HG03139 (cell line): ENCODE data around the gene PDZD2.

Experiments used
- ATAC-seq: cut with Tn5 transposase; IDR thresholded peaks from one replicate; pipeline ENCODE4 v1.9.1; 2021; ENCODE audit not compliant: unreplicated experiment

PDZD2 gene

GRCh38 chr5:32123058-32123805 lies 484.3 kb downstream of the PDZD2 start:
- no peak for ATAC-seq

GRCh38 chr5:32123889-32124676 lies 485.2 kb downstream of the PDZD2 start:
- ATAC-seq: no peak

GRCh38 chr5:32126691-32127090 lies 487.8 kb downstream of the PDZD2 start:
- no peak for ATAC-seq

GRCh38 chr5:32127711-32128110 lies 488.8 kb downstream of the PDZD2 start:
- ATAC-seq: no peak

GRCh38 chr5:32129074-32129598 lies 490.2 kb downstream of the PDZD2 start:
- no peak for ATAC-seq

GRCh38 chr5:32130865-32131264 lies 491.9 kb downstream of the PDZD2 start:
- ATAC-seq: no peak

- ATAC-seq: no peak
Observed at GRCh38 chr5:32131604-32132003, 492.7 kb downstream of the PDZD2 start.

GRCh38 chr5:32132757-32133156 lies 493.8 kb downstream of the PDZD2 start:
- ATAC-seq: no peak

- no peak for ATAC-seq
Observed at GRCh38 chr5:32135086-32135485, 496.2 kb downstream of the PDZD2 start.

- no peak for ATAC-seq
Observed at GRCh38 chr5:32136342-32136741, 497.4 kb downstream of the PDZD2 start.

GRCh38 chr5:32138839-32139493 lies 500.0 kb downstream of the PDZD2 start:
- ATAC-seq: no peak

GRCh38 chr5:32143617-32144377 lies 504.9 kb downstream of the PDZD2 start:
- ATAC-seq: no peak

GRCh38 chr5:32144378-32145207 lies 505.7 kb downstream of the PDZD2 start:
- ATAC-seq: no peak

GRCh38 chr5:32145378-32145777 lies 506.4 kb downstream of the PDZD2 start:
- no peak for ATAC-seq

GRCh38 chr5:32147236-32147635 lies 508.3 kb downstream of the PDZD2 start:
- ATAC-seq: no peak

- ATAC-seq: no peak
Observed at GRCh38 chr5:32147959-32148358, 509.0 kb downstream of the PDZD2 start.

GRCh38 chr5:32150366-32150765 lies 511.4 kb downstream of the PDZD2 start:
- ATAC-seq: no peak

- no peak for ATAC-seq
Observed at GRCh38 chr5:32151198-32151597, 512.3 kb downstream of the PDZD2 start.

GRCh38 chr5:32153723-32154122 lies 514.8 kb downstream of the PDZD2 start:
- ATAC-seq: no peak

GRCh38 chr5:32155211-32155610 lies 516.3 kb downstream of the PDZD2 start:
- no peak for ATAC-seq
